GM12801 (cell line): ENCODE data around the gene PGA5.

Experiments used
- CTCF ChIP-seq: IDR thresholded peaks from one replicate; pipeline ENCODE4 v1.5.1; 2011; ENCODE audit warnings: control low read depth; ENCODE audit not compliant: insufficient read length; ENCODE audit errors: extremely low read depth

PGA5 gene

GRCh38 chr11:61264371-61264770 lies 23.4 kb downstream of the PGA5 start:
- TF ChIP-seq CTCF, result no peak

- TF ChIP-seq CTCF, result no peak
Measured at GRCh38 chr11:61264795-61265194, 23.8 kb downstream of the PGA5 start.

- TF ChIP-seq CTCF, result no peak
Measured at GRCh38 chr11:61265357-61265756, 24.4 kb downstream of the PGA5 start.

- TF ChIP-seq CTCF, result no peak
Measured at GRCh38 chr11:61266602-61267001, 25.6 kb downstream of the PGA5 start.

- no peak for TF ChIP-seq CTCF
Measured at GRCh38 chr11:61267437-61267841, 26.5 kb downstream of the PGA5 start.

- no peak for TF ChIP-seq CTCF
Measured at GRCh38 chr11:61268588-61269250, 27.7 kb downstream of the PGA5 start.

- TF ChIP-seq CTCF, result no peak
Measured at GRCh38 chr11:61270354-61271076, 29.5 kb downstream of the PGA5 start.
